HG03558 (cell line): ENCODE measurements around the gene RASGRP2.

ENCODE experiments used
- ATAC-seq: cut with Tn5 transposase; IDR thresholded peaks from one replicate; pipeline ENCODE4 v1.9.1; 2021; ENCODE audit warnings: moderate number of reproducible peaks; ENCODE audit not compliant: unreplicated experiment; ENCODE audit errors: extremely low read depth

Gene RASGRP2

GRCh38 chr11:64772303-64773018 is 28.5 kb upstream of the RASGRP2 start:
- no peak for ATAC-seq

DNA sequence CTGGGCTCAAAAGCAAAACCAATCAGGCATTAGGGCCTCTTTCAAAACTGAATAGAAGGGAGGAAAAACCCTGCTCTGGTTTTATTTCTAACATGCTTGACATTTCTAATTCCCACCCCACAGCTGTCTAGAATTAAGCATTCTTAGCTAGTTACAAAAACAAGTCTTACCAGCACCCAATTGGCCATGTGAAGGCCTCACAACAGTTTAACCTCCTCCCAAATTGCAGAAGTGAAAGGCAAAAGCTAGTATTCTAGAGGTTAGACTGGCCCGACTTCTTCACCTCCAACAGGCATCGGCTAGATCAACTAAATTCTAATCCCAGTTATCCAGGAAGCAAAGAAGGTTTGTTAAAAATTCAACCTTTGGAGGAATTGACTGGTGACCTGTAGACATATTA is 27.9 kb upstream of the RASGRP2 start:
- ATAC-seq, result no peak

GRCh38 chr11:64770120-64770519 is 26.2 kb upstream of the RASGRP2 start:
- no peak for ATAC-seq

- ATAC-seq, result no peak
Measured at GRCh38 chr11:64769283-64769682, 25.3 kb upstream of the RASGRP2 start.

- ATAC-seq, result no peak
Measured at GRCh38 chr11:64768300-64768694, 24.4 kb upstream of the RASGRP2 start.

DNA sequence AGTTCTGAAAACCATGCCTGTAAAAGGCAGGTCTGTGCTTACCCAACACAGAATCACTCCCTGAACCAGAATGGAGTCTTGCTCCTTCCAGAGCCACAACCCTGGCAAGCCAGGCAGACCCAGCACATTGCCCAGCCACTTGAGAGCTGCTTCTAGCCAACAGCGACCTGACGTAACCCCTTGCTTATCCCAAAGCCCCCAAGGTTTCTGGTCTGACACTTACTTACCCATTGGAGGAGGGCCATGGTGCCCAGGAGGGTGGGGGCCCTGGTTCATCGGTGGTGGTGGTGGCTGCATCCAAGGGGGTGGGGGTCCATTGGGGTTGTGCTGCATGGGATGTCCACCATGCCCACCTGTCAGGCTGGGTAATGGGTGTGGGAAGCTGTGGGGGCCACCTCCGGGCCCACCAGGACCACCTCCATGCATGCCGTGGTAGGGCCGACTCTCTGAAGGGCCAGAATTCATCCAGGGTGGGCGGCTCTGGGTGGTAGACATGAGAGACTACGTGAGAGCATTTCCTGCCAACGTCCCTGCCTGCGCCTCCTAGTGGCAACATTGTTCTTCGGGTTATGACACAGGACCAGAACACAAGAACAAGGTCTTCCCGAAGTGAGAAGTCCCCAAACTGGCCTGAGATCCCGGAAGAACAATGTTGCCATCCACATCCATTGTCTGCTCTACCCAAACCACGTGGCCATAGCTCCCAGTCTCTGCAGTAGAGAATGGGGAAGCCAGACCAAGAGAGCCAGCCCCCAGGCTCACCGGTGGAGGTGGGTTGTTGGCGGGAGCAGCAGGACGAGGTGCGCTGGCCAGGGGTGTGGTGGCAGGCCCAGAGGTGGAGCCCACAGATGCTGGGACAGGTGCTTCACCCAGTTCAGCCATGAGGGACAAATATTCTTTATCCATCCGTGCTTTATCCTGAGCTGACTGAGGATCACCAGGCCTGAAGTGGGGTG is 23.7 kb upstream of the RASGRP2 start:
- no peak for ATAC-seq

- ATAC-seq, result no peak
Measured at GRCh38 chr11:64766881-64767280, 22.9 kb upstream of the RASGRP2 start.

DNA sequence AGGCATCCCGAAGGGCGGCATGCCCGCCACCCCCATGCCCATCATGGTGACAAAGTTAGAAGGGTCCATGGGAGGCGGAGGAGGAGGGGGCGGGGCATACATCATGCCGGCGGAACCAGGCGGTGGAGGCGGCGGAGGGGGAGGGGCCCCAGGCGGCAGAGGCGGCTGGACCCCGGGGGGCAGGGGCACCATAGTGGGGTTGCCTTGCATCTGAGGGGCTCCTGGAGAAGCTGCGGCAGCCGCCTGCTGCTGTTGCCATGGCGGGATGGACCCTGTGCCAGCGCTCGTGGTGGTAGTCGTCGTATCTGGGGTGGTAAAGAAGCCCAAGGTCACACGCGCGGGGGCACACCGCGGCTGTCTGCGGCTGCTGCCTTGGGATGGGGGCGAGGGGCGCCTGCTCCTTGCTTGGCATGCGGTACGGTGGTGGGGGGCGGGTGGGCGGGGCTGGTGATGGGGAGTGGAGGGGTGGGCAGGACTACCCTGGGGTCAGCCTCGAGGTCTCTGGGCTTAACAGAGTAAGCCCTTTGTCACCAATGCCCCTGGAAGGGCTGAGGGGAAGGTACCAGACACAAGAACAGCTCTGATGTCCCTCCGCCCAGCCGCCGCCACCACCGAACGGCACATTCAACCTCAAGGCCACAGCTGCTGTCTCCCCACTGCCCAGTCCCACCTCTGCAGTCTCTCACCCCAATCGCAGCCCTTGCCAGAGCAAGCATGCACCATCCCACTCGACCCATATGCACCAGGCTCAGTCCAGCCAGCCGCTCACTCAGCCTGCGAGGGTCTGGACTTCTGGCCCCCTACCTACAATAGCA is 22.1 kb upstream of the RASGRP2 start:
- ATAC-seq, result no peak

GRCh38 chr11:64765291-64765850 is 21.4 kb upstream of the RASGRP2 start:
- no peak for ATAC-seq

DNA sequence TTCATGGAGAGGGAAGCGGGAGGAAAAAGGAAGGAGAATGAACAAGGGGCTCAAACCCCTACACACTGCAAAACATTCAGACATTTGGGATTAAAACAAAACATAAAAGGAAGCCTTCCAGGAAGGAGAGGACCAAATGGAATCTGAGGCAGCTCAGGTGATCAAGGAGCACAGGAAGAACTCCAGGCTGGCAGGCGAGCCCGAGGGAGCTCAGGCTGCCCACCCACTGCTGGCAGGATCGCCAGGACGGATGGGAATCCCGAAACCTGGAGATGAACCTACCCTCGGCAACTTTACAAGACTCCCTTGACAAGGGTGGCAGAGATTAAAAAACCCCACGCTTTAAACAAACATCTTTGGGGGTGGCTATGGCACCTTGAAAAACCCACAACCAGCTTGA is 20.8 kb upstream of the RASGRP2 start:
- ATAC-seq, result no peak

DNA sequence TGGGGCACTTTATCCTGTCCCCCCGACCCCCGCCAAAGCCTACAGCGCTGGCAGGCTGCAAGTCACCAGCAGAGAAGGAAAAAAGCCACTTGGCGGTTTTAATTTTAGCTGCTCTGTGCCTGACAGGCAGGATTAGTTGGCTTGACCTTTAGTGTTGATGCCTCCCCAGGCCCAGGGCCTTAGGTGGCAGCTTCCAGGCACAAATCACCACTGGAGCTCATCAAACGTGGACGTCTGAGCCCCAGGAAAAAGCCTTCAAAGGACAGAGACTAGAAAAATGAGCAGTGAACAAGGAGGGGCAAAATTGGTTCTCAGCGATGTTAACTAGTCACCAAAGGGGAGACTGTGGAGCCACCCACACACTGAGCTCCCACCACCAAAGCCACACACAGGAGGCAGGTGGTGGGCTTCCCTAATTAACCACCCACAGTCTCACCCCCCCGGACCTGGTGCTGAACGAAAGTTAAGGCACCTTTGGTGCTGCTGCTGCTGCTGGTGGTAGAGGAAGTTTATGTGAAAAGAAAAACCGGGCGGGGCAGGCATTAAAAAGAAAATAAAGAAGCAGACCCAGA is 20.2 kb upstream of the RASGRP2 start:
- no peak for ATAC-seq

DNA sequence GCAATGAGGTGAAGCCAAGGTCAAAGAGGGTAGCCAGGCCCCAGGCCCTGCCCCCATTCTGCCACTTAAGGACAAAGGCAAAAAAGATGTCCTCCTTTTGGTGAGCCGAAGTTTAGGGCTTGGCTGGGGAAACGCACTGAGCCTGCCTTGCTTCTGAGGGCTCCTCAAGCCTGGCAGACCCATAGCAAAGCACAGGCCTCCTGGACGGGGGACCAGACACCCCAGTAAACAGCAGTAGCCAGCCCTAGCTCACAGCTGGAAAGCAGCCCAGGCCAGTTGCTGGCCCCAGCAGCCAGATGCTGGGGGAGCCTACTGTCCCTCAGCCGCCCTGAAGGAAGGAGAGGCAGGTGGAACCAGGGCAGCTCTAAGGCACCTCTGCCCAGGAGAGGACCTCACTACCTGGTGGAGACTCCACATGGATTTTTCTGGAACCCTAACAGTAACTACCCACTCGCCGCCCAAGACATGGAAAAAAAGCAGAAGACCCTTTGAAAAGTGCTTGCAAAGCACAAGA is 19.6 kb upstream of the RASGRP2 start:
- ATAC-seq, result no peak

DNA sequence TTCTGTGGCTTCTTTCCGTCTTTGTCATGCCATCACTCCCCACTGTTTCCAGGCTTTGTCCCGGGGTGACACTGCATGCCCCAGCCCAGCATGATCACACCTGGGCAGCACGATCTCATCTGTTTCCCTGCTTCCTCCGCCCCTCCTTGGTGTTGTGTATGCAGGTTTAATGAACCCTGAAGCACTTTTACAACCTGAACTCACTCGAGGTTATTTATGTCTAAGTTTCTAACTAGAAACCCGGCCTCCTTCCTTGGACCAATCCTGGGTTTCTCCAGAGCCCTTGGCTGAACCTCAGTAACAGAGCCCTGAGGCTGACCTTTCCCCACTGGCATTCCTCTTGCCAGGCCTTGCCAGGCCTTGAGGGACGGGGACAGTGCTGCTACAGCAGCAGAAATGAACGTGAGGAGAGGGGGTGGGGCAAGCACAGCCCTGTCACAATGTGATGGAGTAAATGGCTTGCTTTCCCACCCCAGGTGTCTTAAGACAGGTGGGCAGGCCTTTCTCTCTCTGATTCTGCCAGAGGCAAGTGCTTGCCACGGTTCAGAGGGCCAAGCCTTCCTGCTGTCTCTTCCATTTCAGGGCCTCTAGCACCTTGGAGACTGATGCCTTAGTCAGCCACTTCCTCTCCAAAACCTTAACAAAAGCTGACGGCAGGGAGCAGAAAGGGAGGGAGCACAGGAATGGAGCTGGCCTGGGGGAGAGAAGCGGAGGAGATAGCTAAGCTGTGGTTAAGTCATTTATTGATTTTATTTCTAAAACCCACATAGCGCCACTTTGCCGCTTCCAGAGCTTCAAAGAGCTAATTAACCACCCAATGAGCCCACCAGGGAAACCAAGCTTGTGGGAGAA is 19.0 kb upstream of the RASGRP2 start:
- no peak for ATAC-seq

DNA sequence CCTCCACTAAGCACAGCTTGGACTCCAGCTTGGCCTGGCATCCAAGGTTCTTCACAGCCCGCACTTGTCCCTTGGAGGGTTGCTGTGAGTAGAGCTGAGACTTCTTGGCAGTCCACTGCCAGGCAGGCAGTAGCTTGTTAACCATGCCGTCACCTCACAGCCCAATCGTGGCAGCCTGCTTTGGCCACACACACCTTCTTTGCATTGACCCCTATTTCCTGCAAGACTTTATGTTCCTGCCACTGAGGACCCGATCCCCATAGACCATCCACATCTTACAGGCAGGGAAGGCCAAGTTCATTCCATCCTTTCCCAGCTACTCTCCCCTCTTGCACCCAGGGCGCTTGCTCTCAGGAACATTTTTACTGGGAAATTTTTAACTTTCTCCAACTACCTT is 18.3 kb upstream of the RASGRP2 start:
- ATAC-seq, result no peak

DNA sequence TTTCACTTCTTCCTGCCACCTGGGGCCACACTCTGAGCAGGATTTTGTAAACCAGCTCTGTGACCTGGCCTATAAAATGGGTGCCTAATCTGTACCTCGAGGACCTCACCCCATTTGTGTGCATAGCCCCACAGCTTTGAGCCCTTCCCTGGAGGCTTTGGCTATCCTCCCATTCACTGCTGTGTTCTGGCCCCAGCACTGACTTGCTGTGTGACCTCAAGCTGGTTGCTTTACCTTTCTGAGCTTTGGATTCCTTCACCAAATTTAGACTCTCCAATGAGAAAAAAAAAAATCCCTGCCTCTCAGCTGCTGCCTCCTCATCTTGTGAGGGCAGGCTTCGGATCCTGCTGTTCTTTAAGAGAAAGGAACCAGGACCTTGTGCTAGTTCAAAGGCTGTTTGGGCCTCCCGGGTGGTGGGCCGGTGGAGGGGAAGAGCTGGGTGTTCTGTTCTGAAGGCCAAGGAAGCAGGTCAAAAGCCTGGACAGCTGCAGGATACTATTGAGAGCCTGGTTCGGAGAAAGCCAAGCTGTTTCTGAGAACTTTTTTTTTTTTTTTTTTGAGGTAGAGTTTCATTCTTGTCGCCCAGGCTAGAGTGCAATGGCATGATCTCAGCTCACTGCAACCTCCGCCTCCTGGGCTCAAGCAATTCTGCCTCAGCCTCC is 16.9 kb upstream of the RASGRP2 start:
- no peak for ATAC-seq

- no peak for ATAC-seq
Measured at GRCh38 chr11:64759722-64760719, 16.1 kb upstream of the RASGRP2 start, which contains the start of gene PYGM. Gene PYGM (minus strand): TSS chr11:64759974. CDS start chr11:64759898, 76 bp downstream.

GRCh38 chr11:64759131-64759721 is 15.3 kb upstream of the RASGRP2 start:
- ATAC-seq, result no peak
